Right cardiac atrium (tissue), 5 donors: ENCODE data around the gene VPS51. TPM values are rescaled to one million over a fixed set of nuclear protein-coding genes. Genes with fewer than 3 reads are reported as not detected.
A peak's percentile ranks its signal among the peaks of the same experiment; 100 is the strongest.

ENCODE experiments used
- ATAC-seq, 2 donors: fragments of 200-7000 bp; cut with Tn5 transposase; one replicate each; pipeline versions ENCODE4 v1.8.0 to v1.9.1; 2020; ENCODE audit warnings: moderate library complexity in 2 of 2, mild to moderate bottlenecking in 1 of 2
- DNase-seq, 3 donors: peaks; one replicate each; pipeline ENCODE4 v3.0.0-alpha.2; 2020
- H3K27ac ChIP-seq: one replicate; pipeline ENCODE4 v1.5.1; 2013; ENCODE audit warnings: mild to moderate bottlenecking, low read length, control low read depth, moderate library complexity
- H3K27me3 ChIP-seq: one replicate; pipeline ENCODE4 v1.6.1; 2013; ENCODE audit not compliant: control insufficient read depth, insufficient read depth
- H3K4me1 ChIP-seq: one replicate; pipeline ENCODE4 v1.6.1; 2013; ENCODE audit warnings: low read length; ENCODE audit not compliant: control insufficient read depth, insufficient read depth
- H3K4me3 ChIP-seq: one replicate; pipeline ENCODE4 v1.5.1; 2013; ENCODE audit warnings: low read length, control low read depth
- H3K9me3 ChIP-seq: one replicate; pipeline ENCODE4 v1.6.1; 2013; ENCODE audit warnings: low read length; ENCODE audit not compliant: control insufficient read depth
- WGBS: extraction: QIAGEN DNeasy Blood & Tissue Kit; methylation state at CpG from one replicate; pipeline ENCODE4 v1.1.7; 2013; 5-methylcytosine and 5-hydroxymethylcytosine counted together
- intact Hi-C, 4 donors: fragments of 100-400 bp; cut with DNase I; formaldehyde crosslinking; loops; one replicate each; pipeline versions ENCODE4 v1.11.0 to v1.14.0; 2022 to 2023
- polyA plus RNA-seq: library from polyadenylated mRNA; stranded (reverse); fragments of 200-250 nt; gene quantifications from one replicate; pipeline ENCODE4 v1.2.3, GENCODE V29; 2013
- total RNA-seq, 4 donors: library from RNA; stranded (reverse); fragmentation: NEBNext Ultra II Directional; extraction: Animal tissue kit (Norgen Biotek cat#: 25700); gene quantifications; one replicate each; pipeline ENCODE4 v1.2.1, GENCODE V29; 2021
- donor health status: healthy with polysubstance abuse.
- donor health status: DM: no; HTN: yes; CAD: no.
- donor health status: DM: no; HTN: no; CAD: no.
- donor health status: DM: no; HTN: yes; CAD: no; lungs with severe emphysema.
- donor health status: DM: yes; HTN: yes; CAD: no.

VPS51 gene
- total and polyA plus RNA-seq, 5 donors: 67.1 to 80.9 (median 77.9) TPM

GRCh38 chr11:65120831-65121230, 24.8 kb downstream of the VPS51 start:
- WGBS: 72% methylated on average over 3 of the region's 3 CpGs
- Histone ChIP-seq H3K4me1 (no peaks in the 10 kb centered on the region), H3K9me3 (no peaks in the 10 kb centered on the region), H3K27me3 (no peaks in the 10 kb centered on the region), H3K27ac (no peak overlapping the region), H3K4me3 (peak overlapping the region; percentile 77)
- ATAC-seq: no peak
- intact Hi-C loops: loop anchor here in 1 of 4 donors (5.0 kb wide), 1 partner anchor 109 kb away; the partner anchor contains the start of gene ARL2
- DNase-seq: peak in 1 of 3 donors; percentile 4

DNA sequence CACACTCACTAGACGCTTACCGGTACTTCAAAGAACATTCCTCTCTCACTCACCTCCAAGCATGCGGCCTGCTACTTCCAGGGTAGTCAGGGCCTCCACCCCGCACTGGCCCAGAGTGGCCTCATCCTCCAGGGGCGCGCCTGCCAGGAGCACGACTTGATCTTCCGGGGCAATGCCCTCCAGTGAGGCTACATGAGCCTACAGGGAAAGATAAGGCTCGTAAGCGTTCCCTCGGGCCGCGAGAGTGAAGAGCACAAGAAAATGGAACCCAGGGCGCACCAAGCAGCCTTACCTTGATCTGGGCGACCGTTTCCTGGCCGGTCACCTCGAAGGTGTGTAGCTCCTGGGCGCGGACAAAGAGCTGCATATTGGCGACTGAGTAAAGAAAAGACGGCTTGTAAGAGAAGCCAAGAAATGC, 25.4 kb downstream of the VPS51 start:
- Histone ChIP-seq H3K27me3 (no peaks in the 10 kb centered on the region), H3K4me3 (peak overlapping the region; percentile 77), H3K9me3 (no peaks in the 10 kb centered on the region), H3K27ac (peak overlapping the region; percentile 84), H3K4me1 (no peaks in the 10 kb centered on the region)
- peak in 2 of 3 donors; percentile 52 to 57 for DNase-seq
- ATAC-seq: peak in 1 of 2 donors; percentile 2
- 2% methylated on average over 22 of the region's 22 CpGs for WGBS
- intact Hi-C loops: loop anchor here in 1 of 4 donors (5.0 kb wide), 1 partner anchor 109 kb away; the partner anchor contains the start of gene ARL2

- DNase-seq (peak; percentile 98 to 99 (median 99)), ATAC-seq (peak; percentile 93 to 94)
- H3K4me1 ChIP-seq: no peaks in the 10 kb centered on the region
- peak within 1 kb of the TSS; percentile 77 for H3K4me3 ChIP-seq
- intact Hi-C loops: loop anchor here in 1 of 4 donors (5.0 kb wide), 1 partner anchor 110 kb away; the partner anchor contains the start of gene ARL2
- WGBS: under 1% methylated on average over 64 of the region's 64 CpGs
- H3K27me3 ChIP-seq: no peaks in the 10 kb centered on the region
- peak within 1 kb of the TSS; percentile 84 for H3K27ac ChIP-seq
- H3K9me3 ChIP-seq: no peaks in the 10 kb centered on the region
These were observed 26.1 kb downstream of the VPS51 start, which contains the start of the genes FAU and MRPL49 for GRCh38 chr11:65121865-65122696. Gene FAU (minus strand): TSS chr11:65122134. CDS start chr11:65121813, 321 bp downstream. Gene MRPL49 (plus strand): TSS chr11:65122321. CDS start chr11:65122347, 26 bp downstream.

DNA sequence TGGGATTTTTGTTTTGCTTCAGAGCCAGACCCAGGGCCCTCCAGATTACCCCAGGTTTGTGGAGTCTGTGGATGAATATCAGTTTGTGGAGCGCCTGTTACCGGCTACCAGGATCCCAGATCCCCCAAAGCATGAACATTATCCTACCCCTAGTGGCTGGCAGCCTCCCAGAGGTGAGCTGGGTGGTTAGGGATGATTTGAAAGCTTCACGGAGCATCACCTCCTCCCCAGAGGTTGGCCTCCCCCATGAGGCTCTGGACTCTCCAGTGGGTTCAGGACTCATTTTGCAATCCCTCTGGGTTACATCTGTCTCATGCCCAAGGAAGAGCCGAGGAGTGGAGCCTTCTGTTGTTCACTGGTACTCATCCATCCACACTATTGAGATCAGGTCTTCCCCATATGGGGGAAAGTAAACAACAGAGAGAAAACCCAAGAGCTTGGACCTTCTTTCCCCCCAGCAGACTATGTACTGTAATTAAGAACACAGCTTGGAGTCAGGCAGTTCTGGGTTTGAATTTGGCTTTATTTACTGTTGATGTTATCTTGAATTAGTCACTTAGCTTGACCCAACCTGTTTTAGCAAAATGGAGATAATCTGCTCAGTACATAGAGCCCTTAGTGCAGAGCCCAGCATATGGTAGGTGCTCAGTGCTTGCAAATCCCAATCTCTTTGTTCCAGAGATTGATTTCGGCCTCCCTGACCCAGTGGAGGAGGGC, 28.6 kb downstream of the VPS51 start:
- Histone ChIP-seq H3K4me1 (no peaks in the 10 kb centered on the region), H3K9me3 (no peaks in the 10 kb centered on the region), H3K4me3 (no peak overlapping the region), H3K27ac (no peak overlapping the region), H3K27me3 (no peaks in the 10 kb centered on the region)
- 85% methylated on average over 5 of the region's 5 CpGs for WGBS
- ATAC-seq (no peak), DNase-seq (peak in 1 of 3 donors; percentile 10)
- intact Hi-C loops: loop anchor here in 1 of 4 donors (5.0 kb wide), 1 partner anchor 112 kb away; the partner anchor contains the start of gene ARL2

GRCh38 chr11:65125197-65126056, 29.4 kb downstream of the VPS51 start:
- no peak for ATAC-seq
- Histone ChIP-seq H3K4me3 (no peak overlapping the region), H3K27me3 (no peaks in the 10 kb centered on the region), H3K27ac (no peak overlapping the region), H3K4me1 (no peaks in the 10 kb centered on the region), H3K9me3 (no peaks in the 10 kb centered on the region)
- 85% methylated on average over 12 of the region's 12 CpGs for whole genome bisulfite sequencing
- intact Hi-C loops: no loop called here
- DNase-seq: peak in 1 of 3 donors; percentile 11

DNA sequence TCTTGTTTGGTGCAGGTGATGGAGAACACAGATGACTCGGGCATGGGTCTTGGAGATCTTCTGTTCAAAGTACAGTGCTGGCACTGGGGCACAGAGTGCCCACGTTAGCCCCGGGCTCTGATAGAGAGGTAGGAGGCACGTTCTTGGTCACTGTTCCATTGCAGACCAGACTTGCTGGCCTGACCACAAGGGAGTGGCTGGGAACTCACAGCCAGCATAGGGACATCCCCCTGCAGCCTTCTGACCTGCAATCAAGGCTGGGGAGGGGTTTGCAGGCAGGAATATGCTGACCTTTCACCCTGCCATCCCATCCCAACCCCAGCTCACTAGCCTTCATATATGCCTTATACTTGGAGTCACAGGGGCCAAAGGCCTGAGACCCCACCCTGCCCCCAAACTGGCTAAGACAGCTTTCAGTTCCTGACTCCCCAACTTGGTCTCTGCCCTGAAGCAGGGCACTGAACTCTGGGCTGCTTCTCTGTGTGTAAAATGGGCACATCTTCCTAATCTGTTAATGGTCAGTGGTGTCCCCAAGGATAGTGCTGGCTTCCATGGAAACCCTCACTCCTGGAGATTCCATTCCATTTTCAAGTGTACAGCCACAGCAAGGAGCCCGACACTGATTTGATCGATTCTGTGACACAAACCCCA, 30.7 kb downstream of the VPS51 start:
- intact Hi-C loops: no loop called here
- no peak for ATAC-seq
- no peaks in the 10 kb centered on the region for H3K27me3 ChIP-seq
- DNase-seq: no peak
- H3K4me1 ChIP-seq: no peaks in the 10 kb centered on the region
- no peaks in the 10 kb centered on the region for H3K9me3 ChIP-seq
- WGBS: 72% methylated on average over 6 of the region's 6 CpGs
- H3K27ac ChIP-seq: no peak overlapping the region
- H3K4me3 ChIP-seq: no peak overlapping the region

DNA sequence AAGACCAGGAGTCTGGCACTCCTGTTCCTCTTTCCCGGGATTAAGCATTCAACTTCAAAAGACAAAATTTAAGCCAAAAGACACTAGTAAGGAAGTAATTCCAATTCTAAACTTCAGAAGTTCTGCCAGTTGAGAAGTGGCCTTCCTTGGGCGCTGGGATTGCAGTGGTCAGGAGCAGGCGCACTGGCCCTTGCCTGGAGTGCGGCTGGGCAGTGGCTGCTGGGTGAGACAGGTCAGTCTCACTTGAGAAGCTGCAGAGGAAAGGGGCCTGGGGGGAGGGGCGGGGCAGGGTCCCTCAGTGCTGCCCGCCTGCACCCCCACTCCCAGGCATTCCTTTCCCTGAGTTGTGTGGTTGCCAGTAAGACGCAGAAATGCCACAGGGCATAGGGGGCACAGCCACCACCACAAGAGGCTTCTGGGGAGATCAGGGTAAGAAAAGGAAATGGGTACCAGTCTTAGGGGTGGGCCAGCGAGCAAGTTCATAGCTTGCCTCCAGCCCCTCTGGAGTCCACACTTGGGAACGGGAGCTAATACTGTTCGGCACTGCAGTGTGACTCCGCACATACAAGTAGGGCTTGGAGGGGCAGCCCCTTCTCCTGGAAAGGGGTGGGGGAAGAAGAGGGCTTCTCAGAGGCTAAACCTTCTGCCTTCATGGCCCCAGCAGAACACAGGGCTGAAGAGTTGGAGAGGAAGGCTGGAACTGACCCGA, 31.6 kb downstream of the VPS51 start:
- H3K9me3 ChIP-seq: no peaks in the 10 kb centered on the region
- intact Hi-C loops: no loop called here
- H3K4me3 ChIP-seq: no peak overlapping the region
- DNase-seq: peak in 1 of 3 donors; percentile 20
- no peak overlapping the region for H3K27ac ChIP-seq
- H3K4me1 ChIP-seq: no peaks in the 10 kb centered on the region
- WGBS: 78% methylated on average over 12 of the region's 12 CpGs
- peak in 1 of 2 donors; percentile 3 for ATAC-seq
- H3K27me3 ChIP-seq: no peaks in the 10 kb centered on the region

DNA sequence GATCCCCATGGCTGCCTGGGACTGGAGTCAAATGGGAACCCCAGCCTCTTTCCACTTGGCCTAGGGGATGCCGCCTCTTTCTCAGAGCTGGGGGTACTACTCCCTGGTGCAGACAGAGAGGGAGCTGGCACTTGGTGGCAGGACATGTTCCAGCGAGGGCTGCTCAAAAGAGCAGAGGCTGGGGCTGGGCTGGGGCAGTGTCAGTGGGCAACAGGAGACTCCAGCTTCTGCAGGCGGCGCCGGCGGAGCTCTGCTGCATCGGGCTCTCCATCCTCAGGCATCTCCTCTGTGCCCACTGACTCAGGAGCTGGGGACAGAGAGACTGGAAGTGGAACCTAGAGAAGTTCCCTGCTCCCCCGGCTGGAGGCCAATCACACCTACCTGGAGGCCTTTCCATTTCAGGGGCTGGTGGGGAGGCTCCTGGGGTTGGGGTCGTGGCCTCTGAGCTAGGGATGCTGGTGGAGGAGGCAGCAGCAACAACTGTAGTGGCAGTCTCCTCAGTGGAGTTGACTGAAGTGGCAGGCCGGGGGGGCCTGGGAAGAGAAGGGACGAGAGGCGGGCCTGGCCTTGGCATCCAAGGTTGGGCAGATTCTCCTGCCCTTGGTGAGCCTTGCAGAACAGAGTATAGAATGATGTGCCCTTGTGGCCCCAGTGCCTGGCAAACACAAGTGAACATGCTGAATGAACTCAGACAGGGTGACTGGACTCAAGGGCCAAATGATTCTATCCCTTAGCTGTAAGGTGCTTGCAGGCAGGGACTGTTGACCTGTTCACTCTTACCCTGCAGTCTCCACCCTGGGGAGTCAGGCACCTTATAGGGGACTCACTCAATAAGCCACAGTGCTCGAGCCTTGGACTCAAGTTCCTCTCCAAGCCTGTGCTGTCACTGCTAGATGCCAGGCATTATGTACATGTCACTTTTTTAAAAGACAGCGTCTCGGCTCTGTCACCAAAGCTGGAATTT, 32.5 kb downstream of the VPS51 start:
- Histone ChIP-seq H3K27ac (no peak overlapping the region), H3K4me3 (no peak overlapping the region), H3K4me1 (peaks cover 3% of the 10 kb centered on the region), H3K9me3 (no peaks in the 10 kb centered on the region), H3K27me3 (no peaks in the 10 kb centered on the region)
- ATAC-seq: no peak
- intact Hi-C loops: no loop called here
- peak in 1 of 3 donors; percentile 47 for DNase-seq
- WGBS: 81% methylated on average over 15 of the region's 15 CpGs
